Epithelial cell of proximal tubule (primary cell): ENCODE results near the gene OR10R2. TPM values are rescaled to one million over a fixed set of nuclear protein-coding genes. Genes with fewer than 3 reads are reported as not detected.
A peak's percentile ranks its signal among the peaks of the same experiment; 100 is the strongest.

ENCODE experiments used
- DNase-seq: peaks from one replicate; pipeline ENCODE4 v3.0.0-alpha.2; 2011; ENCODE audit warnings: low read depth
- H3K4me3 ChIP-seq: 2 replicates; pipeline ENCODE4 v1.5.1; 2011; ENCODE audit warnings: low read depth, mild to moderate bottlenecking, low read length
- total RNA-seq: library from RNA; depleted of rRNA; stranded (reverse); fragments of >200 nt; gene quantifications from 2 replicates; pipeline ENCODE4 v1.2.3, GENCODE V29; 2015
- TF ChIP-seq, protein P1 (sequence below): conservative IDR thresholded peaks from 2 replicates; pipeline ENCODE4 v1.5.1; 2012; ENCODE audit warnings: low read depth, mild to moderate bottlenecking, low read length

OR10R2 gene
- total RNA-seq, 1 donor from 2014 or later, result not detected

DNA sequence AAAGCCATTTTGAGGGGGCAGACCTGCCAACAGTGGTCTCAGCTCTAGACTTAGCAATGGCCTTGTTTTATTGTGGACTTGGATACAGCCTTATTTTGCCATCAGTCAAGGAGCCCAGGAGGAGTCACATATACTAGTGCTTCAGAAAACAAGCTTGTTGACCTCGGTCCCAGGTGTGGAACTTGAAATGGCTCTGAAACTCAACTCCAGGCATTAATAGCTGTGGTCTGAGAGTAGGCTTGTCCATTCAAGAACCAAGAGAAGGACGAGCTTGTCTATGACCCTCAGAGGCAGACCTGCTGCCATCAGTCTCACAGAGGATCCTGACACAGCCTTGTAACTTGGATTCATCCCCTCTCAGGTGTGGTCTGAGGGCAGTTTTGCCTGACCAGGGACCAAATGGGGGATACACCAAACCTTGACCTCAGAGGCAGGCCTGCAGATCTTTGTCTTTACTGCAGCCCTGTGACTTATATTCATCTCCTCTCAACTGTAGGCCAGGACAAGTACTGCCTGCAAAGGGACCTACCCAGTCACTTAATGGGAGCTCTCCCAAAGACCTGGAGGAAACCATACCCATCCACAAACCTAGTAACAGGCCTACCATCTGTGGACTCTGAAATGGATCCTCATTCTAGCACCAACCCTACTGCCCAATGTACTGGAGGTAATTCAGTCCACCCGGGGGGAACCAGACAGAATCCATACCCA, 49.1 kb downstream of the OR10R2 start:
- no peak for DNase-seq
- no peak overlapping the region for H3K4me3 ChIP-seq
- TF ChIP-seq, protein P1, sequence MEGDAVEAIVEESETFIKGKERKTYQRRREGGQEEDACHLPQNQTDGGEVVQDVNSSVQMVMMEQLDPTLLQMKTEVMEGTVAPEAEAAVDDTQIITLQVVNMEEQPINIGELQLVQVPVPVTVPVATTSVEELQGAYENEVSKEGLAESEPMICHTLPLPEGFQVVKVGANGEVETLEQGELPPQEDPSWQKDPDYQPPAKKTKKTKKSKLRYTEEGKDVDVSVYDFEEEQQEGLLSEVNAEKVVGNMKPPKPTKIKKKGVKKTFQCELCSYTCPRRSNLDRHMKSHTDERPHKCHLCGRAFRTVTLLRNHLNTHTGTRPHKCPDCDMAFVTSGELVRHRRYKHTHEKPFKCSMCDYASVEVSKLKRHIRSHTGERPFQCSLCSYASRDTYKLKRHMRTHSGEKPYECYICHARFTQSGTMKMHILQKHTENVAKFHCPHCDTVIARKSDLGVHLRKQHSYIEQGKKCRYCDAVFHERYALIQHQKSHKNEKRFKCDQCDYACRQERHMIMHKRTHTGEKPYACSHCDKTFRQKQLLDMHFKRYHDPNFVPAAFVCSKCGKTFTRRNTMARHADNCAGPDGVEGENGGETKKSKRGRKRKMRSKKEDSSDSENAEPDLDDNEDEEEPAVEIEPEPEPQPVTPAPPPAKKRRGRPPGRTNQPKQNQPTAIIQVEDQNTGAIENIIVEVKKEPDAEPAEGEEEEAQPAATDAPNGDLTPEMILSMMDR, result no peak

DNA sequence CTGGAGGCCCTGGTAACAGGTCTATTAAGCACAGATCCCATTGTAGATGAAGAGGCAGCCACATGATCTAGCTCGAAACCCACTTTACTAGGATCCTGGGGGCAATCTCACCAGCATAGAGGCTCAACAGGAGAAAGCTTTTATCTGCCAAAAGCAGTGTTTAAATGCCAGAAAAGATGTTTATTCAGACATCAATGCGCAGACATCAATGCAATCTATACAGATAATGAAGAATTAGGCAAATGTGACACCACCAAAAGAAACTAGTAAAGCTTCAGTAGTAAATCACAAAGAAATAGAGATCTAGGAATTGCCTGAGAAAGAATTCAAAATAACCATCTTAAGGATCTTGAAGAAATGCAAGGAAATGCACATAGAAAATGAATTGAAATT, 49.6 kb downstream of the OR10R2 start:
- DNase-seq, result no peak
- H3K4me3 ChIP-seq, result no peak overlapping the region
- TF ChIP-seq, protein P1, result no peak

DNA sequence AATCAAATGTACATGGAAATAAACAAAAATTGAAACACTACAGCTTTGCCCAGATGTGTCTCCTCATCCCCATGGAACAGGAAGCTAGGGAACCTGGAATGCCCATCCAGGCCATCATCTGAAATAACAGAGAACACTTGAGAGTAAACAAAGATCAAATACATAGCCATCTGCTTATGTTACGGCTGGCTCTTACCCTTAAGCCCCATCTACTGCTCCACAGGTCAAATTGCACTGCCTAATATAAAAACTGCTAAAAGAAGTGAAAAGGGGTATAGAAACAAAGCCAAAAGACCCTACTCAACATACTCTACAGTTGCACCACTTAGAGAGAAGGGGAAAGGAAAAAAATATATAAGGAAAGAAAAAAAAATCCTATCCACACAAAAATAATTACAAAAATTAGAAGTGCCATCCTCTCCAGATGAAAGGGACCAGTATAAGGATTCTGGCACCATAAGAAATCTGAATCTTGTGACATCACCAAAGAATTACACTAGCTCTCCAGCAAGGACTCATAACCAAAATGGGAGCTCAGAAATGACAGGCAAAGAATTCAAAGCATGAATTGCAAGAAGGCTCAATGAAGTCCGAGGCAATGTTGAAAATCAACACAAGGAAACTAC, 55.3 kb downstream of the OR10R2 start:
- TF ChIP-seq, protein P1, result peak; percentile 77
- no peak overlapping the region for H3K4me3 ChIP-seq
- DNase-seq, result peak; percentile 10

Other genes with a start within 250 kb of the OR10R2 start
- not detected in 2 replicates for gene CD1A, start 217.8 kb upstream of the OR10R2 start, total RNA-seq
- gene CD1C, start 182.3 kb upstream of the OR10R2 start, total RNA-seq, result not detected in 2 replicates
- gene CD1B, start 140.7 kb upstream of the OR10R2 start, total RNA-seq, result not detected in 2 replicates
- not detected in 2 replicates for gene CD1E, start 118.3 kb upstream of the OR10R2 start, total RNA-seq
- gene OR10T2, start 72.8 kb upstream of the OR10R2 start, total RNA-seq, result not detected in 2 replicates
- gene OR10K2, start 46.0 kb upstream of the OR10R2 start, total RNA-seq, result not detected in 2 replicates
- gene OR10K1, start 10.4 kb upstream of the OR10R2 start, total RNA-seq, result not detected in 2 replicates
- gene OR6Y1, start 82.2 kb downstream of the OR10R2 start, total RNA-seq, result not detected in 2 replicates
- not detected in 2 replicates for gene OR6P1, start 98.4 kb downstream of the OR10R2 start, total RNA-seq
- not detected in 2 replicates for gene OR10X1, start 107.7 kb downstream of the OR10R2 start, total RNA-seq
- gene OR10Z1, start 133.0 kb downstream of the OR10R2 start, total RNA-seq, result not detected in 2 replicates
- gene SPTA1, start 214.5 kb downstream of the OR10R2 start, total RNA-seq, result not detected in 2 replicates
- gene OR6K2, start 228.4 kb downstream of the OR10R2 start, total RNA-seq, result not detected in 2 replicates
- not detected in 2 replicates for gene OR6K3, start 248.5 kb downstream of the OR10R2 start, total RNA-seq